Nephron progenitor cell (in vitro differentiated cells): Measurements from ENCODE around the gene SLC41A1.

Experiments used
- DNase-seq: peaks from one replicate; pipeline ENCODE4 v3.0.0; 2021
- H3K27ac Mint-ChIP-seq: 2 replicates; pipeline ENCODE4 v1.8.0; 2021; ENCODE audit warnings: mild to moderate bottlenecking, moderate library complexity, mixed read lengths
- H3K27me3 Mint-ChIP-seq: 2 replicates; pipeline ENCODE4 v1.8.0; 2021; ENCODE audit warnings: mild to moderate bottlenecking, low read depth, mixed read lengths; ENCODE audit not compliant: poor library complexity
- H3K36me3 Mint-ChIP-seq: 2 replicates; pipeline ENCODE4 v1.8.0; 2021; ENCODE audit warnings: low read depth, mixed read lengths
- H3K4me1 Mint-ChIP-seq: 2 replicates; pipeline ENCODE4 v1.8.0; 2021; ENCODE audit warnings: mixed read lengths
- H3K4me3 Mint-ChIP-seq: 2 replicates; pipeline ENCODE4 v1.8.0; 2021; ENCODE audit warnings: mild to moderate bottlenecking, moderate library complexity, mixed read lengths
- H3K9me3 Mint-ChIP-seq: 2 replicates; pipeline ENCODE4 v1.8.0; 2021; ENCODE audit warnings: mild to moderate bottlenecking, moderate library complexity, mixed read lengths
- CTCF ChIP-seq: fragments of 200-600 bp; sonication (generic); IDR thresholded peaks from 2 replicates; pipeline ENCODE4 v1.5.0; 2021; ENCODE audit warnings: antibody characterized with exemption

Gene SLC41A1

GRCh38 chr1:205851993-205852392 is 39.0 kb upstream of the SLC41A1 start:
- Mint-ChIP-seq H3K27me3 (no peaks in the 10 kb centered on the region), H3K9me3 (peaks cover 48% of the 10 kb centered on the region), H3K27ac (no peak overlapping the region), H3K36me3 (peaks cover 48% of the 10 kb centered on the region), H3K4me3 (no peak overlapping the region), H3K4me1 (no peaks in the 10 kb centered on the region)
- no peak for DNase-seq
- TF ChIP-seq CTCF = no peak

- no peak for DNase-seq
- no peak within 1 kb of the TSS for H3K27ac Mint-ChIP-seq
- H3K4me3 Mint-ChIP-seq = no peak within 1 kb of the TSS
- H3K4me1 Mint-ChIP-seq = peaks cover 6% of the 10 kb centered on the region
- H3K36me3 Mint-ChIP-seq = peaks cover 30% of the 10 kb centered on the region
- no peak for TF ChIP-seq CTCF
- no peaks in the 10 kb centered on the region for H3K27me3 Mint-ChIP-seq
- H3K9me3 Mint-ChIP-seq = peaks cover 28% of the 10 kb centered on the region
These were observed 36.8 kb upstream of the SLC41A1 start, which contains the start of gene PM20D1 for GRCh38 chr1:205849619-205850355. TSS of gene PM20D1 (minus strand) at chr1:205850132. CDS start at chr1:205850072, 60 bp downstream.

GRCh38 chr1:205843036-205843859 is 30.2 kb upstream of the SLC41A1 start:
- no peak overlapping the region for H3K4me3 Mint-ChIP-seq
- peaks cover 5% of the 10 kb centered on the region for H3K36me3 Mint-ChIP-seq
- H3K9me3 Mint-ChIP-seq = no peaks in the 10 kb centered on the region
- H3K4me1 Mint-ChIP-seq = peaks cover 10% of the 10 kb centered on the region
- H3K27me3 Mint-ChIP-seq = peaks cover 2% of the 10 kb centered on the region
- DNase-seq = no peak
- TF ChIP-seq CTCF = no peak
- no peak overlapping the region for H3K27ac Mint-ChIP-seq

GRCh38 chr1:205842229-205842628 is 29.2 kb upstream of the SLC41A1 start:
- H3K4me3 Mint-ChIP-seq = no peak overlapping the region
- no peak for DNase-seq
- no peaks in the 10 kb centered on the region for H3K9me3 Mint-ChIP-seq
- H3K27ac Mint-ChIP-seq = no peak overlapping the region
- TF ChIP-seq CTCF = no peak
- peaks cover 6% of the 10 kb centered on the region for H3K27me3 Mint-ChIP-seq
- peaks cover 5% of the 10 kb centered on the region for H3K36me3 Mint-ChIP-seq
- H3K4me1 Mint-ChIP-seq = peaks cover 10% of the 10 kb centered on the region

GRCh38 chr1:205840146-205840923 is 27.3 kb upstream of the SLC41A1 start:
- Mint-ChIP-seq H3K36me3 (peaks cover 5% of the 10 kb centered on the region), H3K4me3 (no peak overlapping the region), H3K9me3 (no peaks in the 10 kb centered on the region), H3K4me1 (peaks cover 10% of the 10 kb centered on the region), H3K27me3 (peaks cover 9% of the 10 kb centered on the region), H3K27ac (peak overlapping the region; percentile 24)
- no peak for DNase-seq
- no peak for TF ChIP-seq CTCF
